NB4 (cell line): Measurements from ENCODE around the gene RNASE8.

Experiments used
- DNase-seq: peaks from one replicate; pipeline ENCODE4 v3.0.0; 2010; ENCODE audit warnings: low read depth
- H3K4me3 ChIP-seq: one replicate; pipeline ENCODE4 v1.5.1; 2011; ENCODE audit warnings: mild to moderate bottlenecking, low read depth, low read length, moderate library complexity
- MYC ChIP-seq: IDR thresholded peaks from 2 replicates; pipeline ENCODE4 v1.6.1; 2011; ENCODE audit warnings: low read depth, low read length
- POLR2A ChIP-seq: IDR thresholded peaks from 2 replicates; pipeline ENCODE4 v1.6.1; 2011; ENCODE audit warnings: mild to moderate bottlenecking; ENCODE audit not compliant: insufficient read length; ENCODE audit errors: extremely low read depth
- TF ChIP-seq, protein P1 (sequence below): IDR thresholded peaks from one replicate; pipeline ENCODE4 v1.5.1; 2012; ENCODE audit warnings: low read depth, low read length
- TF ChIP-seq, protein P2 (sequence below): IDR thresholded peaks from 2 replicates; pipeline ENCODE4 v1.6.1; 2011; ENCODE audit warnings: low read depth, low read length

The RNASE8 gene

DNA sequence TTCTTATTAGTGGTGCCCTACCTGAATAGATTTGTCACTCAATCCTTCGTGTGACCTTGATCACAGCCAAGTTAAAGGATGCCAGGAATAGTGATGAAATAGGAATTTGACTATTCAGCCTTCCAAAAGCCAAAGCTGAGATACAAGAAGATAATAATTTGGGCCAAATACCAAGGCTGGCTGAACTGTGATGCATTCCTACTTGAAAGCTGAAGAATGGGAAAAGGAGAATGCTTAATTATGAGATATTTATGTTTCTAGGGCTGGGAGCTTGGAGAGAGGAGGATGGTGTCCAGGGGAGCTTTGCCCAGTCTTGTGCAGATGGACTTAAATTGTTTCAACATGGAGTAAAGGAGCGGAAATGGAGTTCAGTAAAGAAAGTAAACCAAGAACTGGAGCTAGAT lies 10.2 kb upstream of the RNASE8 start:
- H3K4me3 ChIP-seq, result no peak overlapping the region
- TF ChIP-seq, protein P1, sequence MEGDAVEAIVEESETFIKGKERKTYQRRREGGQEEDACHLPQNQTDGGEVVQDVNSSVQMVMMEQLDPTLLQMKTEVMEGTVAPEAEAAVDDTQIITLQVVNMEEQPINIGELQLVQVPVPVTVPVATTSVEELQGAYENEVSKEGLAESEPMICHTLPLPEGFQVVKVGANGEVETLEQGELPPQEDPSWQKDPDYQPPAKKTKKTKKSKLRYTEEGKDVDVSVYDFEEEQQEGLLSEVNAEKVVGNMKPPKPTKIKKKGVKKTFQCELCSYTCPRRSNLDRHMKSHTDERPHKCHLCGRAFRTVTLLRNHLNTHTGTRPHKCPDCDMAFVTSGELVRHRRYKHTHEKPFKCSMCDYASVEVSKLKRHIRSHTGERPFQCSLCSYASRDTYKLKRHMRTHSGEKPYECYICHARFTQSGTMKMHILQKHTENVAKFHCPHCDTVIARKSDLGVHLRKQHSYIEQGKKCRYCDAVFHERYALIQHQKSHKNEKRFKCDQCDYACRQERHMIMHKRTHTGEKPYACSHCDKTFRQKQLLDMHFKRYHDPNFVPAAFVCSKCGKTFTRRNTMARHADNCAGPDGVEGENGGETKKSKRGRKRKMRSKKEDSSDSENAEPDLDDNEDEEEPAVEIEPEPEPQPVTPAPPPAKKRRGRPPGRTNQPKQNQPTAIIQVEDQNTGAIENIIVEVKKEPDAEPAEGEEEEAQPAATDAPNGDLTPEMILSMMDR, result no peak
- no peak for TF ChIP-seq MYC
- TF ChIP-seq, protein P2, sequence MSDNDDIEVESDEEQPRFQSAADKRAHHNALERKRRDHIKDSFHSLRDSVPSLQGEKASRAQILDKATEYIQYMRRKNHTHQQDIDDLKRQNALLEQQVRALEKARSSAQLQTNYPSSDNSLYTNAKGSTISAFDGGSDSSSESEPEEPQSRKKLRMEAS, result no peak
- TF ChIP-seq POLR2A, result no peak
- no peak for DNase-seq

DNA sequence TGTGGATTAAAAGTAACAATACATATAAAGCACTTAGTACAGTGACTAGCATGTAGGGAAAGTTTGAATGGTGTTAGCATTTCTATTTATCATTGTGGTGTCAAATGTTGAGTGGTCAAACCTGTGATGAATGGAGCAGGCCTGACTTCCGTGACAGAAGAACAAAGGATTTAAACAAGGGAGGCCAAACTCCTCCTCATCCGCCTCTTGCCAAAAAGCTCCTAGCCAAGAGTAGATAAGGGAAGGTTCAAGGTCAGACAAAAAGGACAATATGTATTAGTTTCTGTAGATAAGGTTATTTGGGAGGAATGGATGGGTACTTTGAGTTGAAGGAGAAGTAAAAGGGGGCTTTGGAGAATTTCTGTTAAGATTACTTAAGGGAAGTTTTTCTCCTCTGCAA lies 9.0 kb upstream of the RNASE8 start:
- no peak for TF ChIP-seq MYC
- no peak for DNase-seq
- H3K4me3 ChIP-seq, result no peak overlapping the region

DNA sequence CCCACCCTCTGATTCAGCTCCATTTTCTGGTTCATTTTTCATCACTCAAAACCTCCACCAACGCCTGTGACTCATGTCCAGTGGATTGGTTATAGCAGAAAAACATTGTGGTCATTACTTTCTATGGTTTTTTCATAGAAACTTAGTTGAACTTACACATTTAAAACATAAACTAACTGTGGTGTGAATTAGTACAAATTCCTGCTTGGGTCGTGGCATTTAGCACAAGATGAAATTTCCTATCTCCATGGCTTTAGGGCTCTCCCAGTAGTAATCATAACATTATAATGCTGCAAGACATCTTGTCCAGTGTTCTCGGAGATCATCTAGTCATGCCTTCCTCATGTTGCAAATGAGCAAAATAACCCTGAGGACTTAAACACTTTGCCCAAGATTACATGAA lies 8.3 kb upstream of the RNASE8 start:
- DNase-seq, result no peak
- TF ChIP-seq, protein P2, result no peak
- TF ChIP-seq POLR2A, result no peak
- no peak for TF ChIP-seq MYC
- TF ChIP-seq, protein P1, result no peak
- H3K4me3 ChIP-seq, result no peak overlapping the region

DNA sequence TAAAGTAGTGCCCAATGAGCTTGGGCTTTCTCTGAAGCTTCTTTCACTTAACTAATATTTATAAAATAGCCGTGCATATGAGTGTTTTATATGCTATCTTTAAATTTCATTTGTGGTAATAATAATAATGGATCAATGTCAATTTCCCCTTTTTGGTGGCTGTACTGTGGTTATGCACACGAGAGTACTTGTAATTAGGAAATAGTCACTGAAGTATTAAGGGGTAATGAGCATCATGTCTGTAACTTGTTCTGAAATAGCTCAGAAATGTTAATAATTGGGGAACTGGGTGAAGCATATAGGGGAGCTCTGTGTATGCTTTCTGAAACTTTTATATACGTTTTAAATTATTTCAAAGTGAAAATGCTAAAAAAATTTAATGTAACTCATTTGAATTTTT lies 7.0 kb upstream of the RNASE8 start:
- DNase-seq, result no peak
- no peak for TF ChIP-seq POLR2A
- no peak for TF ChIP-seq MYC
- TF ChIP-seq, protein P2, result no peak
- TF ChIP-seq, protein P1, result no peak

DNA sequence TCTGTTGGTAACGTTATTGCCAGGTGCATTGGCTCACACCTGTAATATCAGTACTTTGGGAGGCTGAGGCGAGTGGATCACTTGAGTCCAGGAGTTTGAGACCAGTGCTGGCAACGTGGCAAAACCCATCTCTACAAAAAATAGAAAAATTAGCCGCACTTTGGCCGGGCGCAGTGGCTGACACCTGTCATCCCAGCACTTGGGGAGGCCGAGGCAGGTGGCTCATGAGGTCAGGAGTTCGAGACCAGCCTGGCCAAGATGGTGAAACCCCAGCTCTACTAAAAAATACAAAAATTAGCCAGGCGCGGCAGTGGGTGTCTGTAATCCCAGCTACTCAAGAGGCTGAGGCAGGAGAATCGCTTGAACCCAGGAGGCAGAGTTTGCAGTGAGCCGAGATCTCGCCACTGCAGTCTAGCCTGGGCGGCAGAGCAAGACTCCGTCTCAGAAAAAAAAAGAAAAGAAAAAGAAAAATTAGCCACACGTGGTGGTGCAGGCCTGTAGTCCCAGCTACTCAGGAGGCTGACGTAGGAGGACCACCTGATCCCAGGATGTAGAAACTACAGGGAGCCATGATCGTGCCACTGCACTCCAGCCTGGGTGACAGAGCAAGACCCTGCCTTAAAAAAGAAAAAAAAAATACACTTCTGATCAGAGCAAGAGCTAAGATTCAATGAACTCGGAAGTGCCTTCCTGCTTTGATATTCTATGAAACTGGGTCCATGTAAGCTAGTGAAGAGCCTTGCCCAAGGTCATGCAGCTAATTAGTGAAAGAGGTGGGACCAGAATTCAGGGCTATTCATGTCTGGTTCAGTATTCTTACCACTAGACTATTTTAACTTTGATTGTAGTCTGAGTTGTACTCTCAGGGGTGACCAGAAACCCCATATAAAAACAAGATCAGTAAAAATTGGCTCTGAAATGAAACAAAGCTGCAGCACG lies 4.2 kb upstream of the RNASE8 start:
- H3K4me3 ChIP-seq, result no peak overlapping the region
- TF ChIP-seq, protein P1, result no peak
- TF ChIP-seq MYC, result no peak
- no peak for TF ChIP-seq POLR2A
- TF ChIP-seq, protein P2, result no peak
- no peak for DNase-seq

More for the DNA sequence above, 7.0 kb upstream of the RNASE8 start:
- no peak overlapping the region for H3K4me3 ChIP-seq

DNA sequence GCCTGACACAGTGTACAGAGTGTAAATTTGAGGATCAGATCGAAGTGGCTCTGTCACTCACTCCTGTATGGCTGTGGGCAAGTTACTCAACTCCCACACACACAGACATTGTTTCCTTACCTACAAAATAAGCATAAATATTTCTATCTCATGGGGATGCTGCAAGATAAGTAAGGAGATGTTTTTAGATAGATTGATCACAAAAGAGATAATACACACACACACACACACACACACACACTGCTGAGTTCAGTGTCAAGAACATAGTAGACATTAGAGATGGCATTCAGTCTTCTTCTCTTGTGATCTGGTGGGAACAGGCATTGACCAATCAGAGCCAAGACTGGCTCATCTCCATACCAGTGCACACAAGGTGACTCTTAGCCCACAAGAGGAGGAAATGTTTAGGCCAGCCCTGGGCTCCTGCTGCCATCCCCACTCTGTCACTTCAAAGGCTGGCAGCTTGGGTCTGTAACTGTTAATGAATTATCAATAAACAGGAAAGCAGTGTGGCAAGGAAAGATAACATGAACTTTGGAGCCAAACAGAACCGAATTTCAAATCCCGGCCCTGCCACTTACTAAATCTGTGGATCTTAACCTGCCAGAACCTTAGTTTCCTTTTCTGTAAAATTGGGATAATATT lies 3.4 kb upstream of the RNASE8 start:
- peak; percentile 20 for DNase-seq
- TF ChIP-seq, protein P1, result no peak
- TF ChIP-seq MYC, result no peak
- TF ChIP-seq POLR2A, result no peak
- TF ChIP-seq, protein P2, result no peak
- H3K4me3 ChIP-seq, result no peak overlapping the region
